GM18505 (cell line): ENCODE measurements around the gene ARHGAP6.
"Not testable (repeated sequence)": the region's sequence is repeated elsewhere in the genome, so short reads cannot be mapped to it uniquely, and the experiment has no call there.

Experiments
- ATAC-seq: cut with Tn5 transposase; IDR thresholded peaks from one replicate; pipeline ENCODE4 v1.9.1; 2021; ENCODE audit not compliant: unreplicated experiment
- POLR2A ChIP-seq: IDR thresholded peaks from 4 replicates; pipeline ENCODE4 v1.6.1; 2011; ENCODE audit warnings: borderline replicate concordance; ENCODE audit not compliant: insufficient read depth, insufficient read length; ENCODE audit errors: extremely low read depth

ARHGAP6 gene

DNA sequence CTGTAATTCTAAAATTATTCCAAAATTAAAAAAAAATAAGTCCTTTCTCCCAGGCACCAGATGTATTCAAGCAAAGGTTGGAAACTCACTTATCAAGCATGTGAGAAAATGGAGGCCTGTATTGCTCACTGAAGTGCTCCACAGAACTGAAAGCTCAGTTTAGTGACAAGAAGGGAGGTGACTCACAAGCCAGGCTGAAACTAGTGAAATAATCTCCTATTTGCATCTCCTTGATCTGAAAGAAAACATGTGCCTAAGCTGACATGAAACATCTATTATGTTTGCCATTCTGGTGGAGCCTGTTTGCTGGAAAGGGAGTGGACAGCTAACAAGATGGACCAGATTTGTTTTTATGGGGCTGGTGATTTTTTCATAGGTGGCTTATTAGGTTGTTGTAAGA lies 426.5 kb downstream of the ARHGAP6 start:
- peak; percentile 62 for ATAC-seq
- no peak for TF ChIP-seq POLR2A

DNA sequence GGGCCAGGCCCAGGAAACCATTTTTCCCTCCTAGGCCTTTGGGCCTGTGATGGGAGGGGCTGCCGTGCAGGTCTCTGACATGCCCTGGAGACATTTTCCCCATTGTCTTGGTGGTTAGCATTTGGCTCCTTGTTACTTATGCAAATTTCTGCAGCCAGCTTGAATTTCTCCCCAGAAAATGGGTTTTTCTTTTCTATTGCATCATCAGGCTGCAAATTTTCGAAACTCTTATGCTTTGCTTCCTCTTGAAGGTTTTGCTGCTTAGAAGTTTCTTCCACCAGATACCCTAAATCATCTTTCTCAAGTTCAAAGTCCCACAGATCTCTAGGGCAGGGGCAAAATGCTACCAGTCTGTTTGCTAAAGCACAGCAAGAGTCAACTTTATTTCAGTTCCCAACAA lies 430.3 kb downstream of the ARHGAP6 start:
- not testable (repeated sequence) for ATAC-seq

DNA sequence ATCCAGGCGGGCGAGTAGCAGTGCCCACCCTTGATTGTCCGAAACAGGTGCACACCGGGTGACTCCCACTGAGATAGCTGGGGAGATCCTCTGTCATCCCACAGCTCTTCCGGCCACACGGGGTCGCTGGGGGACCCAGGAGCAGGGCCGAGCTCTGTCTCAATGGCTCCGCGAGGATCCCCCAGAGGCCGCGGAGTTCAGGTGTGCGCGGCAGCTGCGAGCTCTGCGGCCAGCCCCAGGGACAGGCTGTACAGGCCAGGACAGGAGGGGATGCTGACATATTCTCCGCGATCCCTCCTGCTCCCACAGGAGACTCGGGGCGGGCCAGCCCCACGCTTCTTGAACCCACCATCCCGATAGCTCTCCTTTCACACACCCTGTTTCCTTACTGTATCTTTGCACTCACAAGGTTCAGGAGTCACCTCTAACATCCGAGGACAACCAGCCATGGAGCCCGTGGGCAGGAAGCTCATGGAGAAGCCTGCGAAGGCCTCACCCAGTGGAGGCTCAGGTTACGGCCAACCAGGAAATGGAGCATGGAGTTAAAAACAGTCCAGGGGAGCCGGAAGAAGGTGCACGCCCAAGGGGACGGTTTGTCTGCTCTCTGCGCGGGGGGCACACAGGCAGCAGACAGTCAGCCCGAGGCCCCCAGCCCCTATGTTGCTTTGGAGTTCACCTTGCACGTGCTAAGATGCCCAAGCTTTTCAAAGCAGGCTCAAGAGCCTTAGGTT lies 450.4 kb downstream of the ARHGAP6 start:
- ATAC-seq, result no peak
- no peak for TF ChIP-seq POLR2A

DNA sequence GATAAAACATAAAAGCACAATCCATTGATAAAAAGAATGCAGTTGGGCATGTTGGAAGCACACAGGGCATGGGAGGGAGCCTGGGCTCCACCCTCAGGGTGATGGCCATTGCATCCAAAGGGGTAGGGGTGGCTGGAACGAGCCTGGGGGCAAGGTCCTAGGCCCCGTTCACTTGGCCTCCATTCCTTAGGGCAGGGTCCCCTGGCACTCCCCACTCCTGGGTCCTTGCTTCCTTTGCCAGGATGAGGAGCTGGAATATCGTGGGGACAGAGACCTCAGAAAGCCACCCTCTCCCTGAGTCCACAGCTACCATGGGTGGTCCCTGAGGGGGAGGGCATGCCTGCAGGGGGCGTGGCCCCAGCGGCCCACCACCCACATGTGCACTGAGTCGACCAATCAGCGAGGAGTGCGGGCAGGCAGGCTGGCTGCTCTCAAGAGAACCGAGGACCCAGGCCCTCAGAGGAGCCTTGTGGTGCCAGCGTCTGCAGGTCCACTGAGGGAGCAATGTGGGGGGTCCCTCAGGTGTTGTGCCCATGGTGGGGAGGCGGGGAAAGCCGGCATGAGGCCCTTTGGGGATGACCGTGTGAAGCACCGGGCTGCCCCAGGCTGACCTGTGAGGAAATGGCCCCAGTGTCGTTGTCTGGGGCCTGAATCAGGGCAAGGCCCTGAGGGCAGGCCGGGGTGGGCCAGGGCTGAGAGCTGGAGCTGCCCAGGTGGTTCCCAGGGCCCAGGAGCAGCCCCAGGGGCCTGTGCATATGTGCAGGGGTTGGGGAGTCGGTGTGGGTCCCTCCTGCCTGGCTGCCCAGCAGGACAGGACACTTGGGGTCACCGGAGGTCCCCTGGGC lies 451.2 kb downstream of the ARHGAP6 start:
- TF ChIP-seq POLR2A, result no peak

DNA sequence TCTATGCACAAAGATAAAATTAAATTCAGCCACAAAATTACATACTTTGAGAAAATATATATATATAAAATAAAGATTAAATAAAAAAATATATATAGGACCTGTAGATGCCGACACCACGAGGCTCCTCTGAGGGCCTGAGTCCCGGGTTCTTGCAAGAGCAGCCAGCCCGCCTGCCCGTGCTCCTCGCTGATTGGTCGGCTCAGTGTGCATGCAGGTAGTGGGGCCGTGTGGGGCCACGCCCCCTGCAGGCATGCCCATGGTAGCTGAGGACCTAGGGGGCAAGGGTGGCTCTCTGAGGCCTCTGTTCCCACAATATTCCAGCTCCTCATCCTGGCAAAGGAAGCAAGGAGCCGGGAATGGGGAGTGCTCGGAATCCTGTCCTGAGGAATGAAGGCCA lies 453.0 kb downstream of the ARHGAP6 start:
- no peak for ATAC-seq
- TF ChIP-seq POLR2A, result no peak

More for the DNA sequence above, 451.2 kb downstream of the ARHGAP6 start:
- no peak for ATAC-seq

DNA sequence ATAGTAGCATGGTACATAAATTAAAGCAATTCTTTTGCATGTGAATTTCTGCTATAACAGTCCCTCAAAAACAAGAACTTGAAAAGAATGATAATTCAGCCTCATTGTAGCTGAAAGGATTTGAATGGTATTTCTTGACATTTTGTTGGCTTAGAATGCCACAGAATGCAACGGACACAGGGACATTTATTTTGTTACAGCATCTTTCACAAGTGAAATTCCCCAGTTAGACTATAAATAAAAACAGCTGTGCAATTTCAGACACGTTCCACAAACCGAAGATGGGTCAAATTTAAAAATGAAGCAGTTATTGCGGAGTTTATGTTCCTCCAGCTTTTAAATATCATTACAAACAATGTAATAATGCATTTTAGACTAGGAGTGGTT lies 455.3 kb downstream of the ARHGAP6 start:
- TF ChIP-seq POLR2A, result no peak
- no peak for ATAC-seq

DNA sequence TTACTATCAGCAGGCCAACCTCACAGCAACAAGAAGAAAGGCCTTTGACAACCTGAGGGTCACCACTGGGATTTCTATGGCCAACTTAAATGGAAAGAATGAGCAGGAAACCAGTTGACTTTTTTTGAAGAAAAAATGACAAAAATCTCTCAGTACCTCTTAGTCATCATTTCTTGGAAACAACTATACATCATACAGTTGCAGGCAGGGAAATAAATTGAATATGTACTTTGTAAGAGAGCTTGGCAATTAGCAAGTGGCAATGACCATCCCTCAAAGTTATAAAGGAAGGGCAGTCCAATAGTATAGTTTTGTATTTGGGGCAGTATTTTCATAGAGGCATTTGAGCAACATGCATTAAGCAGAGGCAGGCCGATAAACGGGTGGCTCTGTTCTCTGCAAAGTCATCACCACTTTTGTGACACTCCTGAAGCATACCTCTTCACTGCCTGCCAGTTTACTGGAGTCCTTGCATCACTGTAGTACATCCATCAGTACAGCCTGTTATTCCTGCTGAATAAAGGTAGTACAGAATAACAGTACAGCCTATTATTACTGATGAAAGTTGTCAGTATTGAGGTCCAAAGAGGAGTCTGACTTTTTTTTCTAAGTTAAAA lies 455.8 kb downstream of the ARHGAP6 start:
- TF ChIP-seq POLR2A, result no peak
- no peak for ATAC-seq

DNA sequence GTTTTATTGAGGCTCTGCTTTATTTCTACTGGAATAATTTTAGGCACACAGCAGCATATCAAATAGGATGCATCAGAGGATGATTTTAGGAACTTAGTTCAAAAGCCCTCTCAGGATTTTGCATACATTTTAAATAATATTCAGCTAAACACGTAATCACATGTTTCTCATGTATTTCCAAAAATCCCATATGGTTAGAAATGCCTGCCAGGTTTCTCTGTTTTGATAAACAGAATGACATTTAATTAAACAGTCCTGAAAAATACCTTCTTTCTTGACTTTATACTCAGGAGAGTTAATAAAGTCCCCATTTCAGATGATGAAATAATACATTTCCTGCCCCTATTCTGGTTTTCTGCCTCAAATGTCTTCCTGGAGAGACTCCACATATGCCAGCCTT lies 459.0 kb downstream of the ARHGAP6 start:
- ATAC-seq, result no peak
- no peak for TF ChIP-seq POLR2A

DNA sequence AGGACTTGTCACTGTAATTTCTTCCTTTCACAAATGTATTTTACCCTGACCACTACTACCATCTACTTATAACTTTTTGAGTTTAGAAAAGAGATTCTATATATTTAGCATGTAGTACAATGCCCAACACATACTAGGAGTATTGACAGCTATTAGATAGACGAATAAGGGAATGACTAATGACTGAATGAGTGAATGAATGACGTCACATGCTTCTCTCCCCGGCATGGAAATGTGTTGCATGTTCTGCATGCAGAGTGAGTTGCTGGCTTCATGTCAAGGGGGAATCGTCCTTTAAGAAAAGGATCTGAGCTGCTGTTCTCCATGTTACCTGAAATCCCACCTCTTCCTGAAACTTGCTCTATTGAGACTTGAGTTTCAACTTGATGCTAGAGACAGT lies 459.9 kb downstream of the ARHGAP6 start:
- no peak for ATAC-seq
- no peak for TF ChIP-seq POLR2A

DNA sequence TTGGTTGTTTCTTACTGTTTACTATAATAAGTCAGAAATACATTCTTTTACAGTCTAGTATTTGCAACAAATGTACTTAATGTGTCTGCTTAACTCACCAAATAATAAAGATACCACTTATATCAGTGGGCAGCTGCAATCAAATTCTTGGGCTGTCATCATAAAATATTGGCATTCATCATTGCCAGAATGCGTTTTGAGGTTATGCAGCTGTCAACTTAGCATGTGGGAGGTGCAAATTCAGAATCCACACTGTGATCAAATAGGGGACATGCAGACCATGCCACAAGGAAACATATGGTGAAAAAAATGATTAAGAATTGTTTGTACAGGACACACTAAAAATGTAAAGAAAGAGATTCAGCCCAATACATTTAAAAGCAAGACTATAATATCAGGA lies 468.0 kb downstream of the ARHGAP6 start:
- ATAC-seq, result no peak
- no peak for TF ChIP-seq POLR2A

DNA sequence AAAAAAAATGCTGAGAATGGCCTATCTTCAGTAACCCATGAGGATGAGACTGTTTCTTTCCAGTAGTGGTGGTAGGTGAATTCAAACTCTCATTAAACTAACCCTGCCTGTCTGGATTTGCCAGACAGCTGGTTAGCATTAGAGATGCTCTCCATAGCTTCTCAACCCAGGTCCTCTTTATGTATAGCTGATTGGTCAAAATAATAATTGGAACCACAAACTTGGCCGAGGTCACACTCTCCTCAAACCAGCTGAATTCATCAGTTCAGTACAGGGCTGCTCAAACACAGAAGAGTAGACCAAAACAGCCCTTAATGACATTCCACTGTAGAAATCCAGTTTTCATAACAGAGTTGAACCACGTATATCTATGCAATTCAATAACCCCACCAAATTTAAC lies 469.2 kb downstream of the ARHGAP6 start:
- ATAC-seq, result no peak
- no peak for TF ChIP-seq POLR2A

DNA sequence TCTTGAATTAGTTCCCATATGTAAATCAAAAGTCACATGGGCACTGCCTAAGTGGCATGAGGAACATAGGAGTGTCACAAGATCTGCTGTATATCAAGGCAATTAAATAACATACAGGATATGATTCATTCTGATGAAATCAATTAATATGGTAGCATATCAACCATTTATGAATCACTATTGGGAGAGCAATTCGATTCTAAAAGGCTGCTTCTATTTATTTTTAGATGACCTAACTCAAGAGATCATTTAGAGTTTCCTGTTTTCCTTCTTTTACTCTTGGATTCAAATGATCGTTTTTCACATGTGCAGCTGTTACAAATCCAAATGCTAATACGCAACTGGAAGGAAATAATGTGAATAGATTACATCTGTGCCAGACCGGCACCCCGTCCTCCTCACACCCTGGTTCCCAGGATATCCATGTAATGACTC lies 472.7 kb downstream of the ARHGAP6 start:
- no peak for ATAC-seq
- no peak for TF ChIP-seq POLR2A

DNA sequence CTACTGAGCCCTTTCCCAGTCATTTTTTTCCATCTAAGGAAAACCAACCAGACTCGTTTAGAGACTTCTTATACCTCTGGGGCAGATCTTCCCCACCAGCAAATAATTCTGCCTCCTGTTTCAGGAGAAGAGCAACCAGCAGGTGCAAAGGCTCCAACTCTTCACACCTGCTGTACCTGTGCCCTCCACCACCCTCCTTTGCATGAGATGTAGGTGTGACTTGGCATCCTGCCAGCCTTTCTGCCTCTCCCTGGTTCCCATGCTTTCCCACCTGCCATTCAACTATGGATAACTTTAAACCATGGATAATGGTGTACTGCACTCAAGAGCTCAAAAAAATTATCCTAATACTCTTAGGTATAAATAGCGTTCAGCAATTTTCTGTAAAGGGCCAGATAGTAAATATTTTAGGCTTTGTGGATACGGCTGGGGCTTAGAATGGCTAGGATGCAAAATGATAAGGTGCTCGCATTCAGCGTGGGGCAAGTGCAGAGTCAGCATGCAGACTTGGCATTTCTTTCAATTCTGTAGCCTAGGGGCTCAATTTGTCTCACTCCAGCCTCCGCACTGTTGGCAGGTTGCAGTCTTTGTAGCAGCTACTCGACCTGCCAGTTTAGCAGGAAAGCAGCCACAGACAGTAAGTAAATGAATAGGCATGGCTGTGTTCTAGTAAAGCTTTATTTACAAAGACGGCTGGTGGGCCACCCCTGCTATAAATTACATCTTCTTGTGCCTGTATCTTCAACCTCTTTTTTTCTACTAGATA lies 474.8 kb downstream of the ARHGAP6 start:
- no peak for TF ChIP-seq POLR2A
- ATAC-seq, result no peak
